Stromal cell of bone marrow (primary cell): ENCODE results near the gene TMEM9B.

ENCODE experiments used
- DNase-seq: peaks from one replicate; pipeline ENCODE4 v3.0.0-alpha.2; 2012; ENCODE audit warnings: low read depth

Gene TMEM9B

GRCh38 chr11:8930456-8931175 lies 33.6 kb downstream of the TMEM9B start:
- no peak for DNase-seq

DNA sequence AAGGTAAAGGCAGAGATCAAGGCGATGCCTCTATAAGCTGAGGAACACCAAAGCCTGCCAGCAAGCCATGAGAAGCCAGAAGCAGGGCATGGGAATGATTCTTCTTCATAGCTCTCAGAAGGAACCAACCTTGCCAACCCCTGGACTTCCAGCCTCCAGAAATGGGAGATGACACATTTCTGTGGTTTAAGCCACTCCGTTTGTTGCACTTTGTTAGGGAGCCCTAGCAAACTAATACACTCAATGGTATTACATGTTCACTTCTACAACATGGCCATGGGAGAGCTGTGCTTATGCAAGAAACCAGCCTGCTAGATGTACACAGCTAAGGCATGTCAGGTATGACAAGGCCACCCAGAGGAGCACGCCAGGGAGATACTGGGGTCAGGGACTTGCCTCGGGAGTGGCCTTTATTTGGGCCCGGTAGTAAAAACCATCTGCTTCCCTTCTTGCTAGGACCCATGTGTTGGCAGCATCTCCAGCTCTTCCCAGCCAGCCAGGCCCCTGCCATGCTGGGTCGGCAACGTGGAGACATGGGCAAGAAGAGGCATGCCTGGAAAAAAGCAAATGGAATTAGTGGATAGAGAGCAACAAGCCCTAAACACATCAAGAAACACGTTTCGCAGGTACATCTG lies 35.1 kb downstream of the TMEM9B start:
- DNase-seq, result no peak

GRCh38 chr11:8928205-8928604 lies 36.0 kb downstream of the TMEM9B start:
- DNase-seq, result no peak

DNA sequence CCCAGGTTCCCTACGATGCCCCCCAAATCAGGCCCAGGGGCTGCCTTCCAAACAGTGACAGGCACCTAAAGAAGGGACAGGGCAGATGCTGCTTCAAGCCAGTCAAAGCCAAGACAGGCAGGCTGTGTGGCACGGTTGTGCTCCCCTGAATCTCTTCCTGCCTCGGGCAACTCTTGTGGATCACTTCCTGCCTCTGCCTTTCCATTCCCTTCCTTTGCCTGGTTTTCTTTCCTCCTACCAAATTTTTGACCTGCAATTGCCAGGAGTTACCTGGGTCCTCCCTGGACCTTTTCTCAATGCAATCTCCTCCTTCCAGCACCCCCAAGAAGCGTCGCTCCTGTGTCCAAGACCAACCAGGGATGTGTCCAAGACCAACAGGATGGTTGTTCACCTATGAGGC lies 37.0 kb downstream of the TMEM9B start:
- DNase-seq, result no peak

DNA sequence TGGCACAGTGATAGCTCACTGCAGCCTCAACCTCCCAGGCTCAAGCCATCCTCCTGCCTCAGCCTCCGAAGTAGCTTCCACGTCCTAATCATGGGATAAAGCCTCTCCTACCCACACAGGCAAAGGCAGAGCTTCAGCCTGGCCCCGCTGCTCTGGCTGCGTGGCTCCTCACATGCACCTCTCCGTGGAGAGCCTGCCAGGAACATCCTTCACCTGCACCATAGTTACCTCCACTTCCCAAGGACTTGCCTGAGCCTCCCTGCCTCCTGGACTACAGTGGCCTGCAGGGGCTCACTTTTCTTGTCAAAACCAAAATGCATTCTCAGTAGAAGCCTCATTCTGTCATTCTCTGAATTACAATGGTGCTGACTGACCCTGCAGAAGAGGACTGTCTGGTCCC lies 38.0 kb downstream of the TMEM9B start:
- DNase-seq, result no peak

- DNase-seq, result no peak
Observed at GRCh38 chr11:8925711-8926110, 38.5 kb downstream of the TMEM9B start.

DNA sequence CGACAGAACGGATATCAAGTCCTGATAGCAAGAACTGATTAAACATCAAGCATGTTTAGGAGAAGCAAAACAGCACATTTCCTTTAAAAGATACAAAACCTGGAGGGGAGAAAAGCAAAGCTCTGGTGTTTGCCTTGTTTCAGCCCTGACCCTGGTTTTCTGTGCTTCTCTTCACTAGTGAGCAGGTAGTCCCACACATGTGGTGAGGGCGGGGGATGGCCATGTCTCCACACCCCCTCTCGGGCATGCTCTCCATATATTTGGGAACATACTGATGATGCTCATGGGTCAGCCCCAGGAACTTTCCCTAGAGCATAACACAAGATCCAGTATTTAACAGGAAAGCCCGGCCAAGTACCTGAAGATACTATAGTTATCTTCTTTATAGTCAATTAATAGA lies 41.6 kb downstream of the TMEM9B start:
- DNase-seq, result no peak

GRCh38 chr11:8917157-8917825 lies 47.0 kb downstream of the TMEM9B start:
- DNase-seq, result no peak

DNA sequence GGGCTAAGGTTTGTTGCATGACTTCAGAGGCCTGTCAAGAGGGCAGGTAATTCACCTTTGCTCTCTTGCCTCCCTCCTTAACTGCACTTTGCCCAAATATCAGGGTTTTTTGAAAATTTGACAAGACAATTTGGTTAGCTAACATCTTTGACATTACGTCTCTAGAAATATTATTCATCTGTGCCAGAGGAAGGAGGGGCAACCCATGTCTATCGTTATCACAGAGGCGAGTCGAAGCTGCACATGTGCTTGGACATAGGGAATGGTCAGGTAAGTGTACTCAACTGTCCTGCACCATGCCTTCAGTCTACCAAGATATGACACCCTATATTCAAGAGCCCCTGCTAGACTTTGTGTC lies 49.6 kb downstream of the TMEM9B start:
- DNase-seq, result no peak

DNA sequence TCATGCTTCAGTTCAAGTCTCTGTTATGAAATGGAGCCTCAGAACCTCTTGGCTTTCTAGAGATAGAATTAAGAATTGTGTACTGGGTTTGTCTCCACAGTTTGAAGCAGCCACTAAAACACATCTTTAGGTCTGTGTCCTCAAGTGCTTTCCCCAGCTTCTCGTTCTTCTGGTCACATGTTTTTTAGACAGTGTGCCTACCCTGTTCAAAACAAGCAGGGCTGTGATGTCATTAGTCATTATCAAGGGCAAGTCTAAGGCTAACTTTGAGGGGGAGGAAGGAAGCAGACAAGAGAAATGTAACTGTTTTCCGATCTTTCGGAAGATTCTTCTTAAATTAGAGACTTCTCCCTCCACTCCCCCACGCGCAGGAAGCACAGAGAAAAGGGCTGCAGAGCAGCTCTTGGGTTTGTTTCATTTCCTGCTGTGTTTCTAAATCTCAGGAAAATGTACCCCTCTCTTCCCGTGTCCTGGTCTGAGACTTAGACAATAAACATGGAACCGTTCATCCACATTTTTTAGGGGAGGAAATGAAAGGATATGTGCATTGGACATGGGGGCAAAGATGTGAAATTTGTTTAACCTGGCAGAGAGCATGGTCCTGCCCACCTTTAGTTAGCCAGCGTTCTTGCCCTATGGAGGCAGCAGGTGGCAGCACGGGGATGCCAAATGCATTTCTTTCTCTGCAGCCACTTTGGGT lies 50.1 kb downstream of the TMEM9B start:
- no peak for DNase-seq

GRCh38 chr11:8911029-8911823 lies 53.0 kb downstream of the TMEM9B start, which contains the start of gene AKIP1:
AKIP1 (plus strand) TSS chr11:8911189; CDS start chr11:8911450, 261 bp downstream.
- peak; percentile 90 for DNase-seq

- DNase-seq, result no peak
Observed at GRCh38 chr11:8910649-8911026, 53.6 kb downstream of the TMEM9B start.

- DNase-seq, result no peak
Observed at GRCh38 chr11:8908099-8908498, 56.1 kb downstream of the TMEM9B start.

GRCh38 chr11:8907116-8907515 lies 57.1 kb downstream of the TMEM9B start:
- no peak for DNase-seq

DNA sequence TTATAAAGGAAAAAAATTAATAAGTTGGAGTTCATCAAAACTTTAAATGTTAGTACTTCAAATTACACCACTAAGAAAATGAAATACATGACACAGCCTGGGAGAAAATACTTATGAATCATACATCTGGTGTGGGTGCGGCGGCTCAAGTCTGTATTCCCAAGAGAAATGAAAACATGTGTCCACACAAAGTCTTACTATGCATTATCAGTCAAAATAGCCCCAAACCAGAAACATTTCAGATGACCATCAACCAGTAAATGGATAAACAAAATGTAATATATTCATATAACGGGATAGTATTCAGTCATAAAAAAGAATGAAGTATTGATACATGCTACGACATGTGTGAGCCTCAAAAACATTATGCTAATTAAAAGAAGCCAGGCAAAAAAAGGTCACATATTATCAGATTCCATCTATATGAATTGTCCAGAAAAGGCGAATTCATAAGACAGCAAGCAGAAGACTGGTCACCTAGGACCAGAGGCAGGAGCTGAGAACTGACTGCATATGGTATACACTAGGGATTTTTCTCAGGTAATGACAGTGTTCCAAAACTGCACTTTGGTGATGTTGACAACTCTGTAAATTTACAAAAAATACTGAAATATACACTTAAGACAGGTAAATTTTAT lies 58.6 kb downstream of the TMEM9B start:
- DNase-seq, result peak; percentile 70

- no peak for DNase-seq
Observed at GRCh38 chr11:8899119-8899753, 65.0 kb downstream of the TMEM9B start.
